ENCODE results near the gene GOLGA1.

Gene GOLGA1

GRCh38 chr9:124886866-124887492 lies 53.9 kb downstream of the GOLGA1 start:
- intact Hi-C loops (cut with DNase I; ENCODE audit: low total_unique reads), result no loop called here
- H3K9me3 ChIP-seq, result no peaks in the 10 kb centered on the region
- TF ChIP-seq, protein P1, sequence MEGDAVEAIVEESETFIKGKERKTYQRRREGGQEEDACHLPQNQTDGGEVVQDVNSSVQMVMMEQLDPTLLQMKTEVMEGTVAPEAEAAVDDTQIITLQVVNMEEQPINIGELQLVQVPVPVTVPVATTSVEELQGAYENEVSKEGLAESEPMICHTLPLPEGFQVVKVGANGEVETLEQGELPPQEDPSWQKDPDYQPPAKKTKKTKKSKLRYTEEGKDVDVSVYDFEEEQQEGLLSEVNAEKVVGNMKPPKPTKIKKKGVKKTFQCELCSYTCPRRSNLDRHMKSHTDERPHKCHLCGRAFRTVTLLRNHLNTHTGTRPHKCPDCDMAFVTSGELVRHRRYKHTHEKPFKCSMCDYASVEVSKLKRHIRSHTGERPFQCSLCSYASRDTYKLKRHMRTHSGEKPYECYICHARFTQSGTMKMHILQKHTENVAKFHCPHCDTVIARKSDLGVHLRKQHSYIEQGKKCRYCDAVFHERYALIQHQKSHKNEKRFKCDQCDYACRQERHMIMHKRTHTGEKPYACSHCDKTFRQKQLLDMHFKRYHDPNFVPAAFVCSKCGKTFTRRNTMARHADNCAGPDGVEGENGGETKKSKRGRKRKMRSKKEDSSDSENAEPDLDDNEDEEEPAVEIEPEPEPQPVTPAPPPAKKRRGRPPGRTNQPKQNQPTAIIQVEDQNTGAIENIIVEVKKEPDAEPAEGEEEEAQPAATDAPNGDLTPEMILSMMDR (IDR thresholded peaks at IDR 0.05), result no peak
- peaks cover 47 to 97% (median 87%) of the 10 kb centered on the region in 3 donors for H3K36me3 ChIP-seq
- H3K4me1 ChIP-seq, result no peaks in the 10 kb centered on the region
- DNase-seq, result no peak
- no peak overlapping the region for H3K27ac ChIP-seq
- no peaks in the 10 kb centered on the region for H3K27me3 ChIP-seq
- no peak overlapping the region for H3K4me3 ChIP-seq

GRCh38 chr9:124886461-124886860 lies 54.4 kb downstream of the GOLGA1 start:
- TF ChIP-seq, protein P1 (IDR thresholded peaks at IDR 0.05), result no peak
- Histone ChIP-seq H3K4me1 (no peaks in the 10 kb centered on the region), H3K9me3 (no peaks in the 10 kb centered on the region), H3K27me3 (no peaks in the 10 kb centered on the region), H3K27ac (no peak overlapping the region), H3K36me3 (peaks cover 48 to 99% (median 87%) of the 10 kb centered on the region in 3 donors), H3K4me3 (no peak overlapping the region)
- intact Hi-C loops (cut with DNase I; ENCODE audit: low total_unique reads), result no loop called here
- DNase-seq, result no peak

DNA sequence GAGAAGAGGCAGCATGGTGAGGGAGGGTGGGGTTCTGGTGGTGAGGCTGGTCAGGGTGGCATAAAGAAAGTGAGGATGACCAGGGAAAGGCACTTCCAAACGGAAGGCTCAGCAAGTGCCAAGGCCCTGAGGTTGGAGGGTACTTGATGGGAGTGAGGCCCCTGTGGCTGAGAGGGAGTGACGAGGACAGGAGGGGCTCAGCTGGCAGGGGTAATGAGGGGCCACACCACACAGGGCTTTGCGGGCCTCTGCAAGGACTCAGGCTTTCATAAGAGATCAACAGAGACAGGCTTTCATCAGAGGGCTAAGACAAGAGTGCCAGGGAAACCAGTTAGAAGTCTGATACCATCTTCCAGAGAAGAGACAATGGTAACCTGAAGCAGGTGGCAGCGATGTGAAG lies 55.3 kb downstream of the GOLGA1 start:
- H3K36me3 ChIP-seq, result peaks cover 50 to 99% (median 87%) of the 10 kb centered on the region in 3 donors
- no peak for DNase-seq

DNA sequence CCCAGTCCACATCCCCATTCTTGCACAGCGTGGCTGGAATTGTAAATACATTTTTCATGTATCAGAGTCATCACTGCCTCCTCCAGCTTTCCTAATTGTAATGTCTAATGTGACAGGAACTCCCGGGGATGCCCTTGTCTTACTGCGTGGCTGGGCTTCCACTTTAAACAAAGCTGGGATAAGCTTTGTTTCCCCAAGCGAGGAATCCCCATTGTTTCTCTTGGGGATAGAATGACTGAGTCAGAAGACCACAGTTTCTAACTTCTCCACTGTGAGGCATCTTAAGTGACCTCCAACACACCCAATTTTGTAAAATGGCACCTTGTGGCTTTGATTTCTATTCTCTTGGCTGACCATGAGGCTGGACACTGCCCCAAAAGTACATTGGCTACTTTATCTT lies 56.5 kb downstream of the GOLGA1 start:
- Histone ChIP-seq H3K36me3 (peaks cover 57 to 99% (median 87%) of the 10 kb centered on the region in 3 donors), H3K4me3 (no peak overlapping the region), H3K9me3 (no peaks in the 10 kb centered on the region), H3K4me1 (no peaks in the 10 kb centered on the region), H3K27me3 (no peaks in the 10 kb centered on the region), H3K27ac (no peak overlapping the region)
- intact Hi-C loops (cut with DNase I; ENCODE audit: low total_unique reads), result no loop called here
- TF ChIP-seq, protein P1 (IDR thresholded peaks at IDR 0.05), result no peak
- DNase-seq, result no peak

More for the DNA sequence above, 55.3 kb downstream of the GOLGA1 start:
- Histone ChIP-seq H3K27ac (no peak overlapping the region), H3K4me3 (no peak overlapping the region), H3K27me3 (no peaks in the 10 kb centered on the region), H3K9me3 (no peaks in the 10 kb centered on the region), H3K4me1 (no peaks in the 10 kb centered on the region)
- TF ChIP-seq, protein P1 (IDR thresholded peaks at IDR 0.05), result no peak
- intact Hi-C loops (cut with DNase I; ENCODE audit: low total_unique reads), result no loop called here

DNA sequence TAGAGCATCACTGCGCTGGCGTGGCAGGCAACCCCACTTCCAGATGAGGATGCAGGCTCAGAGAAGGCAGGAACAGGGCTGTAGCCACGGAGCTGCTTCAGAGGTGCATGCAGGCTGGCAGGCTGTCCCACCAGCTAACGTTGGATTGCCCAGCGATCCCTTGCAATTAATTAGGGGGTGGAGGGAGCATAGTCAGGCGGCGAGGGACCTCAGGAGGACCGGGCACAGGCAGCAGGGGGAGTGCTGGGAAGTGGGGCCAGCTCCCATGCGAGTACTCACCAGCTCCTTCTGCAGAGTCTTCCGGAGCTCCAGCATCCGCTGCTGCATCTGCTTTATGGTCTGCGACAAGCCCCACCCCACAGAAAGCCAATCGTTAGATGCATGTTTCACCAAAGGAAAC lies 58.7 kb downstream of the GOLGA1 start:
- Histone ChIP-seq H3K4me3 (no peak overlapping the region), H3K4me1 (no peaks in the 10 kb centered on the region), H3K27me3 (no peaks in the 10 kb centered on the region), H3K9me3 (no peaks in the 10 kb centered on the region), H3K36me3 (peaks cover 55 to 99% (median 77%) of the 10 kb centered on the region in 3 donors), H3K27ac (no peak overlapping the region)
- TF ChIP-seq, protein P1 (IDR thresholded peaks at IDR 0.05), result no peak
- no peak for DNase-seq
- intact Hi-C loops (cut with DNase I; ENCODE audit: low total_unique reads), result no loop called here

Data from tibial artery (tissue), 4 donors.